B cell (primary cell): ENCODE measurements around the gene ILK. TPM values are rescaled to one million over a fixed set of nuclear protein-coding genes. Genes with fewer than 3 reads are reported as not detected.

Experiments used
- ATAC-seq: fragments of 200-7000 bp; cut with Tn5 transposase; one replicate; pipeline ENCODE4 v1.10.0; 2021; ENCODE audit warnings: low read depth, mild to moderate bottlenecking, moderate number of reproducible peaks, moderate library complexity
- CTCF ChIA-PET: fragments of 350-600 bp; sonication (Branson Sonifier 250); formaldehyde crosslinking; loops from one replicate; lab custom pipeline; 2021; ENCODE audit warnings: antibody characterized with exemption, inconsistent platforms; lab: Charles Lee
- POLR2A ChIA-PET: fragments of 350-600 bp; sonication (Branson Sonifier 250); formaldehyde crosslinking; loops from one replicate; lab custom pipeline; 2021; ENCODE audit warnings: antibody characterized with exemption; lab: Charles Lee
- DNase-seq: peaks from one replicate; pipeline ENCODE4 v3.0.0; 2013
- H2AFZ ChIP-seq: 2 replicates; pipeline ENCODE4 v1.6.1; 2012; ENCODE audit warnings: mild to moderate bottlenecking, low read depth, low read length; ENCODE audit not compliant: insufficient read depth, poor library complexity, severe bottlenecking
- H3K27ac ChIP-seq, 2 donors: 1 replicate in 1 of 2; 2 replicates in 1 of 2; pipeline ENCODE4 v1.5.1; 2012 to 2013; ENCODE audit warnings: low read length in 2 of 2, mild to moderate bottlenecking in 2 of 2, moderate library complexity in 1 of 2
- H3K27me3 ChIP-seq, 4 experiments: fragments of 200-600 bp in 1 of 4; sonication (generic) in 1 of 4; replicated peaks in 1 of 4; 1 replicate in 2 of 4; 2 replicates in 2 of 4; pipeline versions ENCODE4 v1.6.1 to v1.7.0; 2013 to 2016; ENCODE audit warnings: low read length in 3 of 4, mild to moderate bottlenecking in 2 of 4, mixed read lengths in 1 of 4, moderate library complexity in 1 of 4; ENCODE audit not compliant: insufficient read depth in 4 of 4, control insufficient read depth in 3 of 4; ENCODE audit errors: control extremely low read depth in 1 of 4
- H3K36me3 ChIP-seq, 2 experiments: replicated peaks in 1 of 2; 1 replicate in 1 of 2; 2 replicates in 1 of 2; pipeline versions ENCODE4 v1.6.1 to v1.7.1; 2013; ENCODE audit warnings: low read length in 1 of 2; ENCODE audit not compliant: insufficient read depth in 2 of 2, control insufficient read depth in 1 of 2; ENCODE audit errors: control extremely low read depth in 1 of 2, extremely low read depth in 1 of 2
- H3K4me1 ChIP-seq, 2 donors: fragments of 200-600 bp in 1 of 2; sonication (generic) in 1 of 2; 1 replicate in 1 of 2; 2 replicates in 1 of 2; pipeline versions ENCODE4 v1.5.1 to v1.6.1; 2013 to 2017; ENCODE audit warnings: low read length in 2 of 2; ENCODE audit not compliant: control insufficient read depth in 2 of 2, insufficient read depth in 2 of 2
- H3K4me2 ChIP-seq: replicated peaks from 2 replicates; pipeline ENCODE3; 2012; ENCODE audit warnings: mild to moderate bottlenecking, low read depth, low read length; ENCODE audit not compliant: poor library complexity, severe bottlenecking
- H3K4me3 ChIP-seq, 5 experiments: fragments of 200-600 bp in 1 of 5; sonication (generic) in 1 of 5; 1 replicate in 3 of 5; 2 replicates in 2 of 5; pipeline versions ENCODE4 v1.5.1 to v1.7.0; 2011 to 2016; ENCODE audit warnings: low read length in 4 of 5, mild to moderate bottlenecking in 4 of 5, low read depth in 2 of 5, control low read depth in 1 of 5, moderate library complexity in 1 of 5; ENCODE audit not compliant: insufficient read depth in 1 of 5; ENCODE audit errors: control extremely low read depth in 1 of 5, extremely low read depth in 1 of 5
- H3K79me2 ChIP-seq: fragments of 200-600 bp; sonication (generic); one replicate; pipeline ENCODE4 v1.6.0; 2016; ENCODE audit warnings: low read length; ENCODE audit not compliant: control insufficient read depth, insufficient read depth
- H3K9ac ChIP-seq: fragments of 200-600 bp; sonication (generic); 2 replicates; pipeline ENCODE4 v1.6.1; 2017; ENCODE audit warnings: mild to moderate bottlenecking, low read length, moderate library complexity
- H3K9me3 ChIP-seq, 3 donors: one replicate each; pipeline versions ENCODE4 v1.6.1 to v1.7.1; 2013; ENCODE audit warnings: low read length in 2 of 3; ENCODE audit not compliant: control insufficient read depth in 2 of 3, insufficient read depth in 1 of 3; ENCODE audit errors: control extremely low read depth in 1 of 3
- H4K20me1 ChIP-seq: 2 replicates; pipeline ENCODE4 v1.6.0; 2012; ENCODE audit warnings: mild to moderate bottlenecking, low read length; ENCODE audit not compliant: insufficient read depth, control insufficient read depth, poor library complexity, severe bottlenecking
- H3K27ac Mint-ChIP-seq: one replicate; pipeline ENCODE4 v1.8.0; 2021; ENCODE audit warnings: mixed read lengths
- H3K27me3 Mint-ChIP-seq: one replicate; pipeline ENCODE4 v1.8.0; 2021; ENCODE audit warnings: mixed read lengths
- H3K4me1 Mint-ChIP-seq: one replicate; pipeline ENCODE4 v1.8.0; 2021; ENCODE audit warnings: mixed read lengths
- H3K4me3 Mint-ChIP-seq: one replicate; pipeline ENCODE4 v1.8.0; 2021; ENCODE audit warnings: mixed read lengths
- H3K9me3 Mint-ChIP-seq: one replicate; pipeline ENCODE4 v1.8.0; 2022; ENCODE audit warnings: mixed read lengths; ENCODE audit not compliant: insufficient read depth
- CTCF ChIP-seq: fragments of 200-600 bp; IDR thresholded peaks from one replicate; pipeline ENCODE4 v1.8.0; 2022; ENCODE audit warnings: antibody characterized with exemption, mild to moderate bottlenecking
- EZH2 ChIP-seq: IDR thresholded peaks from 2 replicates; pipeline ENCODE4 v1.6.1; 2012; ENCODE audit warnings: borderline replicate concordance, low read depth, mild to moderate bottlenecking, moderate library complexity, low read length; ENCODE audit not compliant: insufficient read depth, poor library complexity, severe bottlenecking
- WGBS: methylation state at CpG from one replicate; pipeline ENCODE4 v1.1.5; 2013; ENCODE audit warnings: missing lambda C conversion rate; ENCODE audit not compliant: insufficient coverage; 5-methylcytosine and 5-hydroxymethylcytosine counted together
- intact Hi-C: fragments of 100-400 bp; cut with micrococcal nuclease; formaldehyde crosslinking; loops from one replicate; pipeline ENCODE4 v1.10.0; 2022
- polyA plus RNA-seq: library from polyadenylated mRNA; depleted of rRNA; stranded (reverse); fragments of >200 nt; gene quantifications from 2 replicates; pipeline ENCODE4 v1.2.3, GENCODE V29; 2012
- total RNA-seq, 2 donors: library from RNA; stranded (reverse); fragments of 120-200 nt in 1 of 2; gene quantifications; 1 replicate in 1 of 2; 2 replicates in 1 of 2; pipeline versions ENCODE4 v1.2.3 to v1.2.4, GENCODE V29; 2013 to 2022

ILK gene
- total and polyA plus RNA-seq, 2 donors (not counting 1 experiment from before 2014, with no cell fraction given) = 88.5 to 131 TPM

GRCh38 chr11:6574816-6575715, 28.5 kb upstream of the ILK start:
- DNase-seq (no peak), ATAC-seq (no peak)
- no peaks in the 10 kb centered on the region for H3K27me3 Mint-ChIP-seq
- H3K9ac ChIP-seq = no peak overlapping the region
- H3K27ac ChIP-seq = no peak overlapping the region
- WGBS = 100% methylated on average over 3 of the region's 6 CpGs
- peaks cover 0 to 1% of the 10 kb centered on the region in 2 experiments for H3K36me3 ChIP-seq
- no peak overlapping the region for H3K4me2 ChIP-seq
- H3K4me3 ChIP-seq = no peak overlapping the region
- intact Hi-C loops = no loop called here
- no peaks in the 10 kb centered on the region for H3K4me1 ChIP-seq
- no peaks in the 10 kb centered on the region for H3K9me3 ChIP-seq
- H3K9me3 Mint-ChIP-seq = no peaks in the 10 kb centered on the region
- H3K79me2 ChIP-seq = peaks cover 1% of the 10 kb centered on the region
- H3K4me1 Mint-ChIP-seq = no peaks in the 10 kb centered on the region
- CTCF ChIA-PET = no interaction called here
- no peak overlapping the region for H3K4me3 Mint-ChIP-seq
- TF ChIP-seq CTCF = no peak
- TF ChIP-seq EZH2 = no peak
- H3K27ac Mint-ChIP-seq = no peak overlapping the region
- POLR2A ChIA-PET = no interaction called here
- no peak overlapping the region for H2AFZ ChIP-seq
- H3K27me3 ChIP-seq = no peaks in the 10 kb centered on the region
- no peaks in the 10 kb centered on the region for H4K20me1 ChIP-seq
